Fibroblast of villous mesenchyme (primary cell): ENCODE results near the gene KAZN. TPM values are rescaled to one million over a fixed set of nuclear protein-coding genes. Genes with fewer than 3 reads are reported as not detected.

Source experiments
- DNase-seq: peaks from one replicate; pipeline ENCODE4 v3.0.0-alpha.2; 2010; ENCODE audit warnings: low read depth
- H3K4me3 ChIP-seq: 2 replicates; pipeline ENCODE4 v1.5.1; 2011; ENCODE audit warnings: low read depth, mild to moderate bottlenecking, low read length
- total RNA-seq: library from RNA; depleted of rRNA; stranded (reverse); fragments of >200 nt; gene quantifications from 2 replicates; pipeline ENCODE4 v1.2.3, GENCODE V29; 2012
- TF ChIP-seq, protein P1 (sequence below): IDR thresholded peaks from 2 replicates; pipeline ENCODE4 v1.5.1; 2012; ENCODE audit warnings: low read depth, mild to moderate bottlenecking, low read length; ENCODE audit not compliant: insufficient read depth

The KAZN gene
- total RNA-seq, 1 donor, result 8.6 TPM

DNA sequence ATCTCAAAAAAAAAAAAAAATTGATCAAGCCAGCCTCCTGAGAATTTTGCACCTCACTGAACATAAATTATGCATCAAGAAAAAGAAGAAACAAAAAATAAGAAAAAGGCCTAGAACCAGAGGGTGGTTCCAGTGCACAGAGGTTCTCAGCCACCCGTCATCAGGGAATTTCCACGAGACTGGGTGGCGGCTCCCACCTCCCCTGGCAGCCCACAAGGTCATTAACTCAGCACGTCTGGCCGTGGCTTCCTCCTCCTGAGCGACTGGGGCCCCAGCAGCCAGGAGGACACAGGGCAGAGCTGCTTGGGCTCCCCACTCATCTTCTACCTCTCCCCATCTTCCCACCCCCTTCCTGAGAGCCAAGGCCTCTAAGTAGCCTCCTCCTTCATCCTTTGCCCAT, 539.3 kb downstream of the KAZN start:
- TF ChIP-seq, protein P1, sequence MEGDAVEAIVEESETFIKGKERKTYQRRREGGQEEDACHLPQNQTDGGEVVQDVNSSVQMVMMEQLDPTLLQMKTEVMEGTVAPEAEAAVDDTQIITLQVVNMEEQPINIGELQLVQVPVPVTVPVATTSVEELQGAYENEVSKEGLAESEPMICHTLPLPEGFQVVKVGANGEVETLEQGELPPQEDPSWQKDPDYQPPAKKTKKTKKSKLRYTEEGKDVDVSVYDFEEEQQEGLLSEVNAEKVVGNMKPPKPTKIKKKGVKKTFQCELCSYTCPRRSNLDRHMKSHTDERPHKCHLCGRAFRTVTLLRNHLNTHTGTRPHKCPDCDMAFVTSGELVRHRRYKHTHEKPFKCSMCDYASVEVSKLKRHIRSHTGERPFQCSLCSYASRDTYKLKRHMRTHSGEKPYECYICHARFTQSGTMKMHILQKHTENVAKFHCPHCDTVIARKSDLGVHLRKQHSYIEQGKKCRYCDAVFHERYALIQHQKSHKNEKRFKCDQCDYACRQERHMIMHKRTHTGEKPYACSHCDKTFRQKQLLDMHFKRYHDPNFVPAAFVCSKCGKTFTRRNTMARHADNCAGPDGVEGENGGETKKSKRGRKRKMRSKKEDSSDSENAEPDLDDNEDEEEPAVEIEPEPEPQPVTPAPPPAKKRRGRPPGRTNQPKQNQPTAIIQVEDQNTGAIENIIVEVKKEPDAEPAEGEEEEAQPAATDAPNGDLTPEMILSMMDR, result no peak
- H3K4me3 ChIP-seq, result no peak overlapping the region
- DNase-seq, result no peak

GRCh38 chr1:15139654-15140350, 541.3 kb downstream of the KAZN start:
- DNase-seq, result no peak
- H3K4me3 ChIP-seq, result no peak overlapping the region
- TF ChIP-seq, protein P1, result no peak

- no peak for DNase-seq
- TF ChIP-seq, protein P1, result no peak
- no peak overlapping the region for H3K4me3 ChIP-seq
These were observed 543.6 kb downstream of the KAZN start for GRCh38 chr1:15141935-15142539.

DNA sequence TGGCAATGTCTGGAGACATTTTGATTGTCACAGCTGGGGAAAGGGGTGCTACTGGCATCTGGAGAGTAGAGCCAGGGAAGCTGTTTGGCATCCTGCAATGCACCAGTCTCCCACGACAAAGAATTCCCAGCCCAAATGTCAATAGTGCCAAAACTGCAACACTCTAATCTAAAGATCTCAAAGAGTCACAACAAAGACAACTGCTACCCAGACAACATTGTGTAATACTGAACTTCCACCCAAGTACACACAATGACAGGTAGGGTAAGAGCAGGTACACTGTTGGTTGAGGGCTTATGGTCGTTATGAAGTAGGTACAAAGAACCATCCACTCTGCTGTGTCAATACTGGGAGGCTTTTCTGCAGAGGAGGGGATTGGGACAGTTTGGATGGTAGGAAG, 546.8 kb downstream of the KAZN start:
- TF ChIP-seq, protein P1, result no peak
- H3K4me3 ChIP-seq, result no peak overlapping the region
- DNase-seq, result no peak

DNA sequence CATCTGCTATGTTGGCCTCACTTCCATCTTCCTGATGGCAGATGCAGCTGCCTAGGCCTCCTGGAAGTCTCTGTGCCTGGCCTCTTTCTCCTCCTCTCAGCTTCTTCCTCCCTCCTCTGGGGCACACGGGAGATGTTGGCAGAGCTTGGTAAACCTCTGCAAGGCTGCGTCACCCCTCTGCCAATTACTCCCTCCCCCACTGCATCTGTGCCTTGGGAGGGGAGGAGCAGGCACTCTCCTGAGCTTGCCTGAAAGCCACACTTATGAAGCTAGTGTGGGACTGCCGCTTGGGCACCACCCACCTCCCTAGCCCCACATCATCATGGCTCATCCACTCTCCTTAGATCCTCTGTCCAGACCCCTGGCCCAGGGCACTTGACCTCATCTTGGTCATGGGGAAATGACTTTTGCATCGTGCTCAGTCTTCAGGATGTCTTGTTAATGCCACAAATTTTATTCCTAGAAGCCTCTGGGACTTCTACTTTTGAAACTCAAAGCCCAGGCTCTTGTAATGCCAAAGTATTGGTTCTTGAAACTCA, 547.7 kb downstream of the KAZN start:
- DNase-seq, result no peak
- TF ChIP-seq, protein P1, result no peak
- no peak overlapping the region for H3K4me3 ChIP-seq

DNA sequence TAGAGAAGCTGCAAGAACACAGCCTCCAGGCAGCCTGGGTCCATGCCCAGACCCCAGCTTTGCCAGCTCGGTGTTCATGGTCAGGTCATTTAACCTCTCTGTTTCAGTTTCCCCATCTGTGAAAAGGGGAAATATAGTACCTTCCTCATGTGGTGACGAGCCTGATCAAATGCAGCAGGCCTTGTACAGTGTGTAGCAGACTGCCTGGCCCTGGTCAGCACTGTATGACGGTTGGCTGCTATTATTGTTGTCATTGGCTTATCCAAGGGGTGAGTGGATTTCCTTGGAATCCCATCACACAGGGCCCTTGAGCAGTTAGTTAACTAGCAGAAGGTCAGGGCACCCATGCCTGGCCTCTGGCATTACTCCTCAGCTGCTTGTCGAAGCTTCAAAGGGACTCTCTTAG, 548.5 kb downstream of the KAZN start:
- TF ChIP-seq, protein P1, result no peak
- no peak for DNase-seq
- H3K4me3 ChIP-seq, result no peak overlapping the region

GRCh38 chr1:15148004-15148403, 549.5 kb downstream of the KAZN start:
- DNase-seq, result no peak
- TF ChIP-seq, protein P1, result no peak
- H3K4me3 ChIP-seq, result no peak overlapping the region
